ENCODE measurements around the gene WWOX.

WWOX gene

DNA sequence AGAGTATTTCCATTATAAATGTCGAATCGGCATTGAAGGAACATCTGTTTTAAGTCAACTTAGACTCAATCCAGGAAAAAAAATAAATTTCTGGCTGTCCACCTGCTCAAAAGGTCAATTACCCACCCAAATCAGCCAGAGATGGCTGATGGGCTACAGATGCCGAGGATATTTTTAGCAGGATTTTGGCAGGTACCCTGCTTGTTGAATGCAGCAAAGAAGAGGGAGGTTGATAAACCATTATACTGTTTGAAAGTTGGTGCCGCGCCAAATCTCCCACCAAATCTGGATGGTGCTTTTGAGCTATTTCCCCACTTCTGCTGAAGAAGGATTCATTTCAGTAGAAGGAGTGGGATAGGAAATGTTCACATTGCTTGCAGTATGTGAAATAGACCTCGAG, 963.4 kb downstream of the WWOX start:
- H3K4me3 ChIP-seq (ENCODE audit: low read length) = no peak overlapping the region
- TF ChIP-seq, protein P1, sequence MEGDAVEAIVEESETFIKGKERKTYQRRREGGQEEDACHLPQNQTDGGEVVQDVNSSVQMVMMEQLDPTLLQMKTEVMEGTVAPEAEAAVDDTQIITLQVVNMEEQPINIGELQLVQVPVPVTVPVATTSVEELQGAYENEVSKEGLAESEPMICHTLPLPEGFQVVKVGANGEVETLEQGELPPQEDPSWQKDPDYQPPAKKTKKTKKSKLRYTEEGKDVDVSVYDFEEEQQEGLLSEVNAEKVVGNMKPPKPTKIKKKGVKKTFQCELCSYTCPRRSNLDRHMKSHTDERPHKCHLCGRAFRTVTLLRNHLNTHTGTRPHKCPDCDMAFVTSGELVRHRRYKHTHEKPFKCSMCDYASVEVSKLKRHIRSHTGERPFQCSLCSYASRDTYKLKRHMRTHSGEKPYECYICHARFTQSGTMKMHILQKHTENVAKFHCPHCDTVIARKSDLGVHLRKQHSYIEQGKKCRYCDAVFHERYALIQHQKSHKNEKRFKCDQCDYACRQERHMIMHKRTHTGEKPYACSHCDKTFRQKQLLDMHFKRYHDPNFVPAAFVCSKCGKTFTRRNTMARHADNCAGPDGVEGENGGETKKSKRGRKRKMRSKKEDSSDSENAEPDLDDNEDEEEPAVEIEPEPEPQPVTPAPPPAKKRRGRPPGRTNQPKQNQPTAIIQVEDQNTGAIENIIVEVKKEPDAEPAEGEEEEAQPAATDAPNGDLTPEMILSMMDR (IDR thresholded peaks at IDR 0.05; ENCODE audit: insufficient read depth, low read depth, low read length, missing control alignments) = no peak
- DNase-seq (ENCODE audit: low read depth) = no peak

DNA sequence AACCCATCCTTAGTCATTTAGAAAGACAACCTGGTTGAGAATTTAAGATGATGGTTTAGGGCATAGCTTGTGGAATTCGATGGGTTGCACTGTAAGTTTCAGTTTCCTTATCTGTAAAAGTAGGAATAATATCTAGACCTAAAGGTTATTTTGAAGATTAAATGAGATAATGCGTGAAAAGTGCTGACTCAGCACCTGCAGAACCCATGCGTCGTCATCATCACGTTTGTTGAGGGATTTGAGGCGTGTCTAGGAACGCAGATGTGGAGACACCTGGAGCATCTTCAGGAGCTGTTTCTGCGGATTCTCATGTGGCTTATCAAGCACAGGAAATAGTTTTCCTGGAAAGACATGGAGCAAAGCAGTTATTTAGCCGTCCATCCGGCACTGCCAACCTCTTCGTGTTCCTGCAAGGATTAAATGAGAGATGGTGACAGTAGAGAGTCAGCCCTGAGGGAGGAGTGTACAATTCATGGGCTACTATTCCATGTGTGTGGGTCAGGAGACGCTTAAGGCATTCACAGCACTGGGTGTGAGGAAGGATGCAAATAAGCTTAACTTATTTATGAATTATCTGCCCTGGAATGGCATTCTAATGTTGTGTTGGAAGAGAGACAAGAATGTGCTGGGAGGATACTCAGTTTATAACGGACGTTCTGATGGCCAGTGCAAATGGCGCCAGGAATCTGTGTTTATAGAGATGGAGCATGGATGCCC, 965.0 kb downstream of the WWOX start:
- no peak overlapping the region for H3K4me3 ChIP-seq (ENCODE audit: low read length)
- DNase-seq (ENCODE audit: low read depth) = no peak
- TF ChIP-seq, protein P1 (IDR thresholded peaks at IDR 0.05; ENCODE audit: insufficient read depth, low read depth, low read length, missing control alignments) = no peak

DNA sequence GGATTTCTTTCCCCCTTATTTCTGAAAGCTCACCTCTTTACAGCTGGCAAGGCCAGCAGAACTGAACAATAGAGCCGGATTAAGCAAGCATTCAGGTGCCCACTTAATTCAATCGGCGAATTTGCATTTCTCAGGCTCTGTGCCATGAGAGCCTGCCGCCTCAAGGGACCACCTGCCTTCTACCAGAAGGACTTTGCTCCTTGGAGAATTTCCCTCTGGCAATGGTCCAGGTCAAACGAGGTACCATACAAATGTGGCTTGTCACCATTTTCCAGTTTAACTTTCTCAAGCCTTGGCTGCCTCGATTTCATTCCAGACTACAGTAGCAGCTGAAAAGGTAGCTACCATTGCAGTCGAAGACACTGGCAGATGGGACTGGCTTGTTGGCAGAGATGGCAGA, 967.1 kb downstream of the WWOX start:
- no peak for DNase-seq (ENCODE audit: low read depth)
- TF ChIP-seq, protein P1 (IDR thresholded peaks at IDR 0.05; ENCODE audit: insufficient read depth, low read depth, low read length, missing control alignments) = no peak

DNA sequence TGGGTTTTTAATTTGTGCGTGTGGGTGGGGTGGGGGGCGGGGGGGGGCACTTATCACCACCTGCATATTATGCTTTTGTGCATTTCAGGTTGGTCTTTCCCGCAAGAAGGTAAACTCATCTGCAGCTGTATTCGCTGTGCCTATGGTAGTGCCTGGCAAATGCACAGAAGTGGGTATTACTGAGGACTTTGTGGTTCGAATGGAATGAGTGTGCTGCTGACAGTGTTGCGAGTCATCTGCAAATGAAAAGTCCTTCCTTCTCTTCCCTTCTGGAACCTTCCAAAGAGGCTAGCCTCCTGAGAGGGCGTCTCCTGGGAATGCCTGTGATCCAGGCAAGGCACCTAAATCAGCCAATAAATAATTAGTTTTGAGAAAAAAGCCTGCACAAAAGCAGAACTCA, 968.1 kb downstream of the WWOX start:
- TF ChIP-seq, protein P1 (IDR thresholded peaks at IDR 0.05; ENCODE audit: insufficient read depth, low read depth, low read length, missing control alignments) = no peak
- no peak overlapping the region for H3K4me3 ChIP-seq (ENCODE audit: low read length)
- peak; percentile 26 for DNase-seq (ENCODE audit: low read depth)

More for the DNA sequence above, 967.1 kb downstream of the WWOX start:
- no peak overlapping the region for H3K4me3 ChIP-seq (ENCODE audit: low read length)

DNA sequence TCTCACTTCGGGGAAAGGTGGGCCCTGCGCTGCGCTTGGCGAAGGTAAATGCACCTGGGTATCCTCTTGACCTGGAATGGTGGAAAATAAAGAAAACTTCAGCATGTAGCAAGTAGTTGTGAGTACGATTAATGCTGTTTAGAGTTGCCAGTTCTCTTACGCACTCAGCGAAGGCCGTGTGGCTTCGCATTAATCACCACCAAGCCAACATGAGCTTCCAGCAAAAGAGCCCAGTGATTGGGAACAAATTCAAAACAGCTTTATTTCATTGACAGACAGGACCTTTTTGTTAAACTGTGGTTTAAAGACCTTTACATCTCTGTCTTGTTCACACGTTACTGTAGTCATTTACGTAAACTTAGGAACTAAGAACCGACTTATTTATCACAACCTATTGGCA, 969.7 kb downstream of the WWOX start:
- no peak overlapping the region for H3K4me3 ChIP-seq (ENCODE audit: low read length)
- TF ChIP-seq, protein P1 (IDR thresholded peaks at IDR 0.05; ENCODE audit: insufficient read depth, low read depth, low read length, missing control alignments) = no peak

DNA sequence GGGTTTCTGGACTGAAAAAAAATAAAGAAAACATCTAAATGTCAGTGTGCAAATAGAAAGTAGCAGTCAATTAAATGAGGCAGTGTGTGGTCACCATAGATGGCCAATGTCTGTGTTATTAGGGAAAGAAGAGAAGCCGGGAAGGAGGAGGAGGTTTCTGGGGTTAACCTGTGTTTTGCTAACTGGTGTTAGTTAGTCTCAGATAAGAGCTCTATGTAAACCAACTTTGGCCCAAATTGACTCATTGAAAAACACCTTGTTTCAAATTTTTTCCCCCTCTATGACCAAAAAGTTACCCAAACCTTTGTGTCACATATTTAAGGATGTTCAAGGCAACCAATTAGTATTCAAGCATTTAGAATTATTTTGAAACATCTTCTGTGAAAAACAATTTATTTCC, 970.2 kb downstream of the WWOX start:
- H3K4me3 ChIP-seq (ENCODE audit: low read length) = no peak overlapping the region
- no peak for DNase-seq (ENCODE audit: low read depth)
- TF ChIP-seq, protein P1 (IDR thresholded peaks at IDR 0.05; ENCODE audit: insufficient read depth, low read depth, low read length, missing control alignments) = no peak

More for the DNA sequence above, 969.7 kb downstream of the WWOX start:
- no peak for DNase-seq (ENCODE audit: low read depth)

DNA sequence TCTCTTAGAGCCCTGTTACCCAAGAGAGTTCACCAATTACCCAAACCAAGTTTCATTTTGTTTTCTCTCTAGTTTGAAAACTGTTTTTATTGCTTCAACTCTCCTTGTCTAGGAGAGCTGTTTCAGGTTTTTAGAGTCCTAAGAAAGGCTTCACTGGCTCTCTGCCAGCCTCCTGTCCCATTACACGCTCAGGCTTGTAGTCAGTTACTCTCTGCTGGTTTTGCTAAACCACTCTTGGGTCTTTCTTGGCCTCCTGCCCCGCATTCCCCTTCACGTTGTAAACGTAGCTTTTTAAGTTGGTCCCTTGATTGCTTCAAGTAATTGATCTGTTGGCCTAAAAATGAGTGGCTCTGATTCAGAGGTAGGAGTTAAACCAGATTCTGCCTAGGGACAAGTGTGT, 972.0 kb downstream of the WWOX start:
- H3K4me3 ChIP-seq (ENCODE audit: low read length) = no peak overlapping the region
- peak; percentile 49 for DNase-seq (ENCODE audit: low read depth)
- TF ChIP-seq, protein P1 (IDR thresholded peaks at IDR 0.05; ENCODE audit: insufficient read depth, low read depth, low read length, missing control alignments) = no peak

All from epithelial cell of esophagus (primary cell).